HL-60/S4 (cell line): ENCODE data around the gene AMPD3.
"Not testable (repeated sequence)": the region's sequence is repeated elsewhere in the genome, so short reads cannot be mapped to it uniquely, and the experiment has no call there.

Source experiments
- in situ Hi-C: fragments of 300-500 bp; cut with MboI; formaldehyde crosslinking; loops from 2 replicates; pipeline ENCODE4 v1.14.3; 2022; ENCODE audit warnings: low sequenced_read_pairs

The AMPD3 gene

DNA sequence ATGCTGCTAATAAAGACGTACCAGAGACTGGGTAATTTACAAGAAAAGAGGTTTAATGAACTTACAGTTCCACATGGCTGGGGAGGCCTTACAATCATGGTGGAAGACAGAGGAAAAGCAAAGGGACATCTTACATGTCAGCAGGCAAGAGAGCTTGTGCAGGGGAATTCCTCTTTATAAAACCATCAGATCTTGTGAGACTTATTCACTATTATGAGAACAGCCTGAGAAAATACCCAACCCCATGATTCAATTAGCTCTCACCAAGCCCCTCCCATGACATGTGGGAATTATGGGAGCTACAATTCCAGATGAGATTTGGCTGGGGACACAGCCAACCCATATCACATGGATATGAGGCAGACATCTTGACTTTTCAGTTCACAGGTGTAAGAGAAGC lies 18.4 kb upstream of the AMPD3 start:
- in situ Hi-C loops: not testable (repeated sequence)

DNA sequence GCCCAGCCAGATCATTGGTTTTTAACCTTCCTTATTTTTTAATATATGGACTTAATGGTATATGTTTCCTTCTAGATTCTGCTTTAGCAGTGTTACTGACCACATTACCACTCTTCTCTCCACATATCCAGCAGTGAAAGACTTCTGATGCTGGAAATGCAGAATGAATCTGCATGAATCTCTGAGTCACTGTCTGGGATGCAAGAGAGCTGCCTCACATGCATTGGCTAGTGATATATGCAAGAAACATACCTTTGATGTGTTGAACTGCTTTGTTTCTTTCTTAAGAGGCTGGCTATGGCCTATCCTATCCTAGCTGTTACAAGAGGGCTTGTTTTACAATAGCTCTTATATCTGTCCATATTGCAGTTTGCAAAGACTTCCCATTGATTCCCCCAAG lies 16.6 kb upstream of the AMPD3 start:
- in situ Hi-C loops: no loop called here

DNA sequence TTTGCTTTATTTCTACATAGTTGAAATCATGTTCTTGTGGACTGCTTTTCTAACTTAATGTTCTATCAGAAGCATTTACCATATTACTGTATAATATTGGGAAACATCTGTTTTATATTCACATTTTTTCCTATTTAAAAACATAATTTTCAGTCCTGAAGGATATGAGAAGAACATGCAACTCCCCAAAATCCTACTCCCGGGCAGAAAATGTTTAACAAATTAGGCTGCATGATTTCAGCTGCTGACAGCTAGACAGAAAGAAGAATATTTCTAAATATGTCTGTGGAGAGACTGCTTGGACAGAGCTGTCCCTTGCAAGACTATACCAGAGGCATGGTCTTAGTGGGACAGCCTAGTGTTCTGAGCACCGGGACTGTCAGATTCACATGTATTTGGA lies 15.7 kb upstream of the AMPD3 start:
- in situ Hi-C loops: no loop called here

GRCh38 chr11:10439924-10440323 lies 15.1 kb upstream of the AMPD3 start:
- in situ Hi-C loops: no loop called here

DNA sequence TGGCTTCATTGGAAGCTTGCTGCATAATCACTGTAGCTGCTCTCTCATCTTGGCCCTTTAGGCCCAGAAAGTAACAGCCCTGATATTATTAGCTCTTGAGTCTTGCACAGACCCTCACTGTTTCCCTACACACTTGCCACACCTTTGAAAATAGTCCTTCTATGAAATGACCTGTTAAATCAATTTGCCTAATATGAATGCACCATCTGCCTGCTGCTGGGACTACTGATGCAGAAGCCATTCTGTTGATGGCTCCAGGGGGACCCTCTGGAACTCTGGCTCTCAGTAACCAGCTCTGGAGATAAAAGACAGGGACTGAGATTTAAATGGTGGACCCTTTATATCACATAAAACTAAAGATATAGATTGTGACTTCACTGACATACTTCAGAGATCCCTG lies 14.7 kb upstream of the AMPD3 start:
- in situ Hi-C loops: no loop called here

GRCh38 chr11:10441091-10441490 lies 14.0 kb upstream of the AMPD3 start:
- in situ Hi-C loops: no loop called here

DNA sequence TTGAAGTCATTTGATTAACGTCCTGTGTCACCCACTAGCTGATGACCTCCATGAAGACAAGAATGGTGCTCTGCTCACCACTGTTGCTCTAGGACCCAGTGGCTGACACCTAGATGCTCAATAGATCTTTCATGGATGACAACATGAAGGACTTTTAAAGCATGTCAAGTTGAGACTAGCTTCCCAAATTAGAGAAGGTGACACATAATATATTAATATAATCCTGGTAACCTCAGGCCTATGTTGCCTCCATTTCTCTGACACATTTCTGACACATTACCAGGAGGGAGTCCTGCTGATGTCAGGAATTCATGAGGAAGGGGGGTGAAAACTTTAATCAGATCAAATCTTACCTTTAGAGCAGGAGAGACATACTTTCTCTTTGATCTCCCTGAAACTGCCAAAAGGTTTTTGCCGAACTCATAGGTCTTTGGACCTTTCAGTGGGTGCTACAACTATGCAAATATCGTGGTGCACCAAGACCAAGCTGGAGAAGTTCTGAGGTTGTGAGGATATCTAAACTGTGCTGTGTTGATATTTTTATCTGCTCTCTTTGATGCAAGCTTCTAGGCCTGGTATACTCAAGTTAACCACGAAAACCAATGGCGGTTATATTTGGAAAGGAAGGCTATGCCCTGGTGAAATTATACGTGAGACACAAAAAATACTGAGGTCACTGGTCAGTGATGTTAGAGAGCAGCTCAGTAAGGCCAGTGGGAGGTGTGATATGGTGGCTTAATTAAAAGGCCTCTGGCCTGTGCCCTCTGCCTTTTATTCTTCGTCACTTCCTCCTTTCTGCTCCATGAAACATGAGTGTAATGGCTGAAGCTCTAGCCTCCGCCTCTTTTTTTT lies 13.2 kb upstream of the AMPD3 start:
- in situ Hi-C loops: no loop called here

GRCh38 chr11:10443152-10443551 lies 11.9 kb upstream of the AMPD3 start:
- in situ Hi-C loops: no loop called here

DNA sequence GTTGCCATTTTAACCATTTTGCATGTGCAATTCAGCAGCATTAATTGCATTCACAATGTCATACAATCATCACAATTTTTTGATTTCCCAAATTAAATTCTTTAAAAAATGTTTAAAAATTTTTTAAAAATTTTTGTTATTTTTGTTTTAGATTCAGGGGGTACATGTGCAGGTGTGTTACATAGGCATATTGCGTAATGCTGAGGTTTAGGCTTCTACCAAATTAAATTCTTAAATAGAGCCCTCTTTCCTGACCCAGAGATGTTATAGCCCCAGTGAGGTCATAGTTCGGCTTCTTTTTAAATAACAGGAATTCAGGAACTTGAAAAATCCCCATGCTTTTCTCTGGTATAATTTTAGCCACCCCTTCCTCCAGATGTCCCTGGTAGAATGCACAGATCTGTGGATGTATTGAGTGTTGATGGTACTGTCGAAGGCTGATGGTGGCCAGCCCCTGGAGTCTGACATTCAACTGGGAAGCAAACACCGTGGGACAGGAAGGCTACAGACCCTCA lies 11.3 kb upstream of the AMPD3 start:
- in situ Hi-C loops: no loop called here

DNA sequence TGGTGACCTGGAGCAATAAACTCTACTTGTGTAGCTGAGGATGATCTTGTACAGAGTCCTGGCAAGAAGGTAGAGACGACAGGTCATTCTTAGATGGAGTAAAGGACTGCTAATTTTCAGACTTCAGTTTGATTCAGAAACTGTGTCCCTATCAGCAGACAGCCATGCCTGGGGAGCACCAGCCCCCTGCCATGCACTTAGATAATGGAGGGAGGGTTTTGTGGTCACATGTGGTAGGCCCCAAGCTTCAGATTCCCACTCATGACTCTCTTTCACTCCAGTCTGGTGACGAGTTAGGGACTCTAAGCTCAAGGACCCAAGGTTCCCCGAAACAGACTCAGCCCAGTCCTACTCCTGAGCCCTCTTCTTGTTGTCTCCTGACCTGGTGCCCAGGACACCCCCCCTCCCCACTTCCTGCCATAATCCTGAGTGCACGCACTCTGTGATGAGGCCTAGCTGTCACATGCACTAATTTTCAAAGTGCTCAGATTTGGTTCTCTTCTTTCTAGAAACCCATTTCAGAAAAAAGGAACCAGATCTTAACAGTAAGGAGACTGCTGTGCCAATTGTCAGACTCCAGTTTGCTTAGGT lies 10.2 kb upstream of the AMPD3 start:
- in situ Hi-C loops: no loop called here

- in situ Hi-C loops: no loop called here
Observed at GRCh38 chr11:10447445-10447844, 7.6 kb upstream of the AMPD3 start.

DNA sequence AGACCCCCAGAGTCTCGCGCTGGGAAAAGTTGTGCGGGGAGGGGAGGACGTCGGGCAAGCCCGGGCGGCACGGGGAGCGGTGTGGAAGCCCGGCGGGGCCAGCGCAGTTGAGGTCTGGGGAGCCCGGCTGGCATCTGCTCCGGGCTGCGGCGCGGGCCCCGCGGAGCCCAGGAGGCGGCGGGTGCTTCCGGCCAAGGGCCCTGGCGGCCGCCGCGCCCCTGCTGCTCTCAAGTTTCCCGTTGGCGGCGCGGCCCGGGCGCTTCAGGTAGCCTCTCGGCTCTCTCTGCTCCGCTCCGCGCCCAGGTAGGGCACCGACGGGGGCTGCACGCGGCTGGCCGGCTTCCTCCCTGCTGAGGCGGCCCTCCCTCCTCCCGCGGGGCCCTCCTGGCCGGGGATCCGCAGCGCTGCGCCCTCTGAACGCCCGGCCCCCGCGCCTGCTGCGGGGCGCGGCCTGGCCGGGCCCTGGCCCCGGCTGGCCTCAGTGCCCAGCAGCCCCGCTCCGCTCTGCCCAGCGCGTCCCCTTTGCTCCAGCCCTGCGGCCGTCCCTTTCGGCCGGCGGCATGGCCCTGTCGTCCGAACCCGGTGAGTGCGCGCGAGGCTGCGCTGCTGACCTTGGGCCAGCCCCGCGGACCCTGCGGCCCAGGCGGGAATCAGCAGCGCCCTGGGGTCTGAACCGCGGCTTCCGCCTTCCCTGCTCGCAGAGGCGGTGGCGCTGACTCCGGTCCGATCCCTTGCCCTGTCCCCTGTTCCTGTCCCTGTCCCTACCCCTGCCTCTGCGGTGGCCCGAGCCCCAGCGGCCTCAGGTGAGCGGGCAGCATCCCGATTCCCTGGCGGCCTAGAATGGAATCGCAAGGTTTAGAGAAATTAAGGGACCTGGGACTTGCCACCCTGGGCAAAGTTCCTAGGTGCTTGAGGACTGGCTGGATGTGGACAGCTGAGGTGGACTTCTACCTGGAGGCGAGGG lies 4.3 kb upstream of the AMPD3 start:
- in situ Hi-C loops: no loop called here

DNA sequence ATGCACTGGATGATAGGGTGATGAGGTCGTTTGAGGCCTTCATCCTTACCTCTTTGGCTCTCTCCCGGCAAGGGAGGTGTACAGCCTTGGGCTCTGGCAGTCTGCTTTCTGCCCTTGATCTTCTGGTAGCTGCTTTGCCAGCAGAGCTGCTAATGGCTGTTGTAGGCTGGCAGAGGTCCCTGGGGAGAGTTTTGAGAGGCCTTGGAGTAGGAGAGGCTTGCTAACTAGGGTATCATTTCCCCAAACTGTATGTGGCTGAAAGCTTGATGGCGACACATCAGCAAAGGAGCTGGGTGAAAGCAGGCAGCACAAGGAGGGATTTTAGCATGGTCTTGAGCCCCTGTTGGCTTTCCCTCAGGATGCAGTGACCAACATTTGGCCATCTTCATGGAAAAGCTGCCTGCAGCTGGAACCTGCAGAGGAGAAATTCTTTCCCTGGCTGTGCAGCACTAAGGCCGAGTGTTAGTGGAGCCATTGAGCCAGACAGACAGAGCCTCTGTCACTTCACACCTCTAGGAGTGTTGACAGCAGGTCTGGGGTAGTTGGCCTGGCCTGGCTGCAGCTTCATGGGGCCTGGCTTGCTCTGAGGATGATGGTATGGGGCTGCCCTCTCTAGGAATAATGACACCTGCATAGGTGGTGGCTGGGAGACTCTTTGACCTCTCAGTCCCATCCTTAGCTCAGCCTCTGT lies 3.5 kb upstream of the AMPD3 start:
- in situ Hi-C loops: no loop called here

- in situ Hi-C loops: no loop called here
Observed at GRCh38 chr11:10452211-10452767, 2.8 kb upstream of the AMPD3 start.

- in situ Hi-C loops: no loop called here
Observed at GRCh38 chr11:10453261-10453660, 1.8 kb upstream of the AMPD3 start.

- in situ Hi-C loops: no loop called here
Observed at GRCh38 chr11:10455637-10456487, 798 bp downstream of the AMPD3 start.

- in situ Hi-C loops: no loop called here
Observed at GRCh38 chr11:10456519-10456918, 1.5 kb downstream of the AMPD3 start.

- in situ Hi-C loops: no loop called here
Observed at GRCh38 chr11:10457901-10458300, 2.8 kb downstream of the AMPD3 start.
